ENCODE measurements around the gene SSBP3. TPM values are rescaled to one million over a fixed set of nuclear protein-coding genes. Genes with fewer than 3 reads are reported as not detected.

The SSBP3 gene
- total and polyA plus RNA-seq, 2 of the 13 experiments (the other 11 are each of a cell fraction or from before 2014, with no cell fraction given): 8.5 to 17.6 TPM

GRCh38 chr1:54347955-54348699, 58.1 kb downstream of the SSBP3 start (continued):
- TF ChIP-seq SMYD3 (CRISPR knock-in tag; IDR thresholded peaks at IDR 0.05): 0 out of 2 replicates have a peak, but pooled peaks have one; percentile 69
- no peak for TF ChIP-seq SALL2 (CRISPR knock-in tag; IDR thresholded peaks at IDR 0.05)
- TF ChIP-seq PRPF4 (IDR thresholded peaks at IDR 0.05; ENCODE audit: low read depth, low read length, poor library complexity, severe bottlenecking): no peak
- TF ChIP-seq KAT7 (CRISPR knock-in tag; IDR thresholded peaks at IDR 0.05; ENCODE audit: borderline replicate concordance): 0 out of 2 replicates have a peak, but pooled peaks have one; percentile 20
- no peak for TF ChIP-seq ZNF180 (CRISPR knock-in tag; IDR thresholded peaks at IDR 0.05; ENCODE audit: borderline replicate concordance, low read depth)
- TF ChIP-seq SP1 (IDR thresholded peaks at IDR 0.05): no peak
- no peak for TF ChIP-seq SP1 (CRISPR knock-in tag; IDR thresholded peaks at IDR 0.05)
- TF ChIP-seq SKI (IDR thresholded peaks at IDR 0.05; ENCODE audit: partially characterized antibody): no peak
- TF ChIP-seq, protein P1, sequence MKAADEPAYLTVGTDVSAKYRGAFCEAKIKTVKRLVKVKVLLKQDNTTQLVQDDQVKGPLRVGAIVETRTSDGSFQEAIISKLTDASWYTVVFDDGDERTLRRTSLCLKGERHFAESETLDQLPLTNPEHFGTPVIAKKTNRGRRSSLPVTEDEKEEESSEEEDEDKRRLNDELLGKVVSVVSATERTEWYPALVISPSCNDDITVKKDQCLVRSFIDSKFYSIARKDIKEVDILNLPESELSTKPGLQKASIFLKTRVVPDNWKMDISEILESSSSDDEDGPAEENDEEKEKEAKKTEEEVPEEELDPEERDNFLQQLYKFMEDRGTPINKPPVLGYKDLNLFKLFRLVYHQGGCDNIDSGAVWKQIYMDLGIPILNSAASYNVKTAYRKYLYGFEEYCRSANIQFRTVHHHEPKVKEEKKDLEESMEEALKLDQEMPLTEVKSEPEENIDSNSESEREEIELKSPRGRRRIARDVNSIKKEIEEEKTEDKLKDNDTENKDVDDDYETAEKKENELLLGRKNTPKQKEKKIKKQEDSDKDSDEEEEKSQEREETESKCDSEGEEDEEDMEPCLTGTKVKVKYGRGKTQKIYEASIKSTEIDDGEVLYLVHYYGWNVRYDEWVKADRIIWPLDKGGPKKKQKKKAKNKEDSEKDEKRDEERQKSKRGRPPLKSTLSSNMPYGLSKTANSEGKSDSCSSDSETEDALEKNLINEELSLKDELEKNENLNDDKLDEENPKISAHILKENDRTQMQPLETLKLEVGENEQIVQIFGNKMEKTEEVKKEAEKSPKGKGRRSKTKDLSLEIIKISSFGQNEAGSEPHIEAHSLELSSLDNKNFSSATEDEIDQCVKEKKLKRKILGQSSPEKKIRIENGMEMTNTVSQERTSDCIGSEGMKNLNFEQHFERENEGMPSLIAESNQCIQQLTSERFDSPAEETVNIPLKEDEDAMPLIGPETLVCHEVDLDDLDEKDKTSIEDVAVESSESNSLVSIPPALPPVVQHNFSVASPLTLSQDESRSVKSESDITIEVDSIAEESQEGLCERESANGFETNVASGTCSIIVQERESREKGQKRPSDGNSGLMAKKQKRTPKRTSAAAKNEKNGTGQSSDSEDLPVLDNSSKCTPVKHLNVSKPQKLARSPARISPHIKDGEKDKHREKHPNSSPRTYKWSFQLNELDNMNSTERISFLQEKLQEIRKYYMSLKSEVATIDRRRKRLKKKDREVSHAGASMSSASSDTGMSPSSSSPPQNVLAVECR (CRISPR knock-in tag; IDR thresholded peaks at IDR 0.05; ENCODE audit: borderline replicate concordance): peak; percentile 37; the same call in 1 of the 2 replicates
- no peak for TF ChIP-seq ZNF230 (CRISPR knock-in tag; IDR thresholded peaks at IDR 0.05)
- no peak for TF ChIP-seq MTA3 (CRISPR knock-in tag; IDR thresholded peaks at IDR 0.05)
- TF ChIP-seq MTA1 (CRISPR knock-in tag; IDR thresholded peaks at IDR 0.05; ENCODE audit: borderline replicate concordance): peak; percentile 83; the same call in 1 of the 2 replicates
- peak; percentile 48 for TF ChIP-seq NFYC (CRISPR knock-in tag; IDR thresholded peaks at IDR 0.05)
- TF ChIP-seq, protein P2, sequence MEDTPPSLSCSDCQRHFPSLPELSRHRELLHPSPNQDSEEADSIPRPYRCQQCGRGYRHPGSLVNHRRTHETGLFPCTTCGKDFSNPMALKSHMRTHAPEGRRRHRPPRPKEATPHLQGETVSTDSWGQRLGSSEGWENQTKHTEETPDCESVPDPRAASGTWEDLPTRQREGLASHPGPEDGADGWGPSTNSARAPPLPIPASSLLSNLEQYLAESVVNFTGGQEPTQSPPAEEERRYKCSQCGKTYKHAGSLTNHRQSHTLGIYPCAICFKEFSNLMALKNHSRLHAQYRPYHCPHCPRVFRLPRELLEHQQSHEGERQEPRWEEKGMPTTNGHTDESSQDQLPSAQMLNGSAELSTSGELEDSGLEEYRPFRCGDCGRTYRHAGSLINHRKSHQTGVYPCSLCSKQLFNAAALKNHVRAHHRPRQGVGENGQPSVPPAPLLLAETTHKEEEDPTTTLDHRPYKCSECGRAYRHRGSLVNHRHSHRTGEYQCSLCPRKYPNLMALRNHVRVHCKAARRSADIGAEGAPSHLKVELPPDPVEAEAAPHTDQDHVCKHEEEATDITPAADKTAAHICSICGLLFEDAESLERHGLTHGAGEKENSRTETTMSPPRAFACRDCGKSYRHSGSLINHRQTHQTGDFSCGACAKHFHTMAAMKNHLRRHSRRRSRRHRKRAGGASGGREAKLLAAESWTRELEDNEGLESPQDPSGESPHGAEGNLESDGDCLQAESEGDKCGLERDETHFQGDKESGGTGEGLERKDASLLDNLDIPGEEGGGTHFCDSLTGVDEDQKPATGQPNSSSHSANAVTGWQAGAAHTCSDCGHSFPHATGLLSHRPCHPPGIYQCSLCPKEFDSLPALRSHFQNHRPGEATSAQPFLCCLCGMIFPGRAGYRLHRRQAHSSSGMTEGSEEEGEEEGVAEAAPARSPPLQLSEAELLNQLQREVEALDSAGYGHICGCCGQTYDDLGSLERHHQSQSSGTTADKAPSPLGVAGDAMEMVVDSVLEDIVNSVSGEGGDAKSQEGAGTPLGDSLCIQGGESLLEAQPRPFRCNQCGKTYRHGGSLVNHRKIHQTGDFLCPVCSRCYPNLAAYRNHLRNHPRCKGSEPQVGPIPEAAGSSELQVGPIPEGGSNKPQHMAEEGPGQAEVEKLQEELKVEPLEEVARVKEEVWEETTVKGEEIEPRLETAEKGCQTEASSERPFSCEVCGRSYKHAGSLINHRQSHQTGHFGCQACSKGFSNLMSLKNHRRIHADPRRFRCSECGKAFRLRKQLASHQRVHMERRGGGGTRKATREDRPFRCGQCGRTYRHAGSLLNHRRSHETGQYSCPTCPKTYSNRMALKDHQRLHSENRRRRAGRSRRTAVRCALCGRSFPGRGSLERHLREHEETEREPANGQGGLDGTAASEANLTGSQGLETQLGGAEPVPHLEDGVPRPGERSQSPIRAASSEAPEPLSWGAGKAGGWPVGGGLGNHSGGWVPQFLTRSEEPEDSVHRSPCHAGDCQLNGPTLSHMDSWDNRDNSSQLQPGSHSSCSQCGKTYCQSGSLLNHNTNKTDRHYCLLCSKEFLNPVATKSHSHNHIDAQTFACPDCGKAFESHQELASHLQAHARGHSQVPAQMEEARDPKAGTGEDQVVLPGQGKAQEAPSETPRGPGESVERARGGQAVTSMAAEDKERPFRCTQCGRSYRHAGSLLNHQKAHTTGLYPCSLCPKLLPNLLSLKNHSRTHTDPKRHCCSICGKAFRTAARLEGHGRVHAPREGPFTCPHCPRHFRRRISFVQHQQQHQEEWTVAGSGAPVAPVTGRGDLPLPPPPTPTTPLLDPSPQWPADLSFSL (CRISPR knock-in tag; IDR thresholded peaks at IDR 0.05): 0 out of 2 replicates have a peak, but pooled peaks have one; percentile 51
- no peak for TF ChIP-seq SRSF4 (IDR thresholded peaks at IDR 0.05; ENCODE audit: low read depth, low read length, poor library complexity, severe bottlenecking)
- TF ChIP-seq, protein P3, sequence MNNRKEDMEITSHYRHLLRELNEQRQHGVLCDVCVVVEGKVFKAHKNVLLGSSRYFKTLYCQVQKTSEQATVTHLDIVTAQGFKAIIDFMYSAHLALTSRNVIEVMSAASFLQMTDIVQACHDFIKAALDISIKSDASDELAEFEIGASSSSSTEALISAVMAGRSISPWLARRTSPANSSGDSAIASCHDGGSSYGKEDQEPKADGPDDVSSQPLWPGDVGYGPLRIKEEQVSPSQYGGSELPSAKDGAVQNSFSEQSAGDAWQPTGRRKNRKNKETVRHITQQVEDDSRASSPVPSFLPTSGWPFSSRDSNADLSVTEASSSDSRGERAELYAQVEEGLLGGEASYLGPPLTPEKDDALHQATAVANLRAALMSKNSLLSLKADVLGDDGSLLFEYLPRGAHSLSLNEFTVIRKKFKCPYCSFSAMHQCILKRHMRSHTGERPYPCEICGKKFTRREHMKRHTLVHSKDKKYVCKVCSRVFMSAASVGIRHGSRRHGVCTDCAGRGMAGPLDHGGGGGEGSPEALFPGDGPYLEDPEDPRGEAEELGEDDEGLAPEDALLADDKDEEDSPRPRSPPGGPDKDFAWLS (CRISPR knock-in tag; IDR thresholded peaks at IDR 0.05; ENCODE audit: borderline replicate concordance): no peak
